Measurements from ENCODE around the gene RGS6.

- no peak for TF ChIP-seq CTCF (IDR thresholded peaks at IDR 0.05; ENCODE audit: low read depth, low read length, poor library complexity, severe bottlenecking)
- no peak for TF ChIP-seq EZH2phosphoT487 (IDR thresholded peaks at IDR 0.05; ENCODE audit: borderline replicate concordance, low read length)
Measured at GRCh38 chr14:72196237-72197015, 264.2 kb downstream of the RGS6 start.

Measured in DOHH2 (cell line).